ENCODE data around the gene PYY. TPM values are rescaled to one million over a fixed set of nuclear protein-coding genes. Genes with fewer than 3 reads are reported as not detected.

Gene PYY
- total RNA-seq, 1 experiment from 2014 or later = not detected

GRCh38 chr17:43913584-43913983 is 40.2 kb downstream of the PYY start:
- intact Hi-C loops (cut with micrococcal nuclease; ENCODE audit: unreplicated experiment) = loop anchor here (5.0 kb wide), 1 partner anchor 36 kb away; no protein-coding TSS in a partner anchor
- H3K4me3 ChIP-seq (ENCODE audit: low read depth, low read length) = no peak overlapping the region
- BruUV-seq (replicated peaks) = no TSS peak
- Mint-ChIP-seq H3K27me3 (ENCODE audit: insufficient read depth, unreplicated experiment) (no peaks in the 10 kb centered on the region), H3K9me3 (ENCODE audit: unreplicated experiment) (no peaks in the 10 kb centered on the region), H3K4me3 (ENCODE audit: unreplicated experiment) (no peak overlapping the region), H3K4me1 (ENCODE audit: low read depth, unreplicated experiment) (peaks cover 7% of the 10 kb centered on the region), H3K36me3 (ENCODE audit: insufficient read depth, unreplicated experiment) (no peaks in the 10 kb centered on the region), H3K27ac (ENCODE audit: unreplicated experiment) (no peak overlapping the region)
- CTCF ChIA-PET = interaction anchor here (1.6 kb wide), 1 partner anchor 31 kb away, joined by 4 read pairs; no protein-coding TSS in a partner anchor
- no peak for DNase-seq
- TF ChIP-seq CTCF (IDR thresholded peaks at IDR 0.05; ENCODE audit: insufficient read depth in 1 of 2, low read depth in 1 of 2, low read length in 1 of 2, severe bottlenecking in 1 of 2, unreplicated experiment in 1 of 2) = no peak
- no peaks in the 10 kb centered on the region for H3K36me3 ChIP-seq (ENCODE audit: control insufficient read depth, insufficient read depth, low read length)
- no peaks in the 10 kb centered on the region for H3K9me3 ChIP-seq
- no peaks in the 10 kb centered on the region for H3K27me3 ChIP-seq (replicated peaks; ENCODE audit: control insufficient read depth, insufficient read depth, low read length)
- H3K4me1 ChIP-seq = peaks cover 20% of the 10 kb centered on the region
- POLR2A ChIA-PET = no interaction called here

- Mint-ChIP-seq H3K27ac (ENCODE audit: unreplicated experiment) (no peak overlapping the region), H3K4me3 (ENCODE audit: unreplicated experiment) (no peak overlapping the region), H3K9me3 (ENCODE audit: unreplicated experiment) (no peaks in the 10 kb centered on the region), H3K36me3 (ENCODE audit: insufficient read depth, unreplicated experiment) (no peaks in the 10 kb centered on the region), H3K27me3 (ENCODE audit: insufficient read depth, unreplicated experiment) (no peaks in the 10 kb centered on the region), H3K4me1 (ENCODE audit: low read depth, unreplicated experiment) (peaks cover 7% of the 10 kb centered on the region)
- no peaks in the 10 kb centered on the region for H3K9me3 ChIP-seq
- no peaks in the 10 kb centered on the region for H3K27me3 ChIP-seq (replicated peaks; ENCODE audit: control insufficient read depth, insufficient read depth, low read length)
- no peak for TF ChIP-seq CTCF (IDR thresholded peaks at IDR 0.05; ENCODE audit: insufficient read depth in 1 of 2, low read depth in 1 of 2, low read length in 1 of 2, severe bottlenecking in 1 of 2, unreplicated experiment in 1 of 2)
- no peak for DNase-seq
- intact Hi-C loops (cut with micrococcal nuclease; ENCODE audit: unreplicated experiment) = loop anchor here (5.0 kb wide), 1 partner anchor 35 kb away; no protein-coding TSS in a partner anchor
- ChIA-PET CTCF (no interaction called here), POLR2A (no interaction called here)
- BruUV-seq (replicated peaks) = no TSS peak
- no peak overlapping the region for H3K4me3 ChIP-seq (ENCODE audit: low read depth, low read length)
- no peaks in the 10 kb centered on the region for H3K36me3 ChIP-seq (ENCODE audit: control insufficient read depth, insufficient read depth, low read length)
- H3K4me1 ChIP-seq = peaks cover 26% of the 10 kb centered on the region
Observed at GRCh38 chr17:43912635-43913304, 41.0 kb downstream of the PYY start.

GRCh38 chr17:43911904-43912303 is 41.8 kb downstream of the PYY start:
- Mint-ChIP-seq H3K36me3 (ENCODE audit: insufficient read depth, unreplicated experiment) (peaks cover 6% of the 10 kb centered on the region), H3K27ac (ENCODE audit: unreplicated experiment) (no peak overlapping the region), H3K9me3 (ENCODE audit: unreplicated experiment) (no peaks in the 10 kb centered on the region), H3K27me3 (ENCODE audit: insufficient read depth, unreplicated experiment) (no peaks in the 10 kb centered on the region), H3K4me1 (ENCODE audit: low read depth, unreplicated experiment) (peaks cover 7% of the 10 kb centered on the region), H3K4me3 (ENCODE audit: unreplicated experiment) (no peak overlapping the region)
- POLR2A ChIA-PET = no interaction called here
- no peaks in the 10 kb centered on the region for H3K36me3 ChIP-seq (ENCODE audit: control insufficient read depth, insufficient read depth, low read length)
- CTCF ChIA-PET = interaction anchor here (0.6 kb wide), 1 partner anchor 82 kb away, joined by 3 read pairs; no protein-coding TSS in a partner anchor
- no peak for DNase-seq
- no peak for TF ChIP-seq CTCF (IDR thresholded peaks at IDR 0.05; ENCODE audit: insufficient read depth in 1 of 2, low read depth in 1 of 2, low read length in 1 of 2, severe bottlenecking in 1 of 2, unreplicated experiment in 1 of 2)
- H3K4me1 ChIP-seq = peaks cover 27% of the 10 kb centered on the region
- intact Hi-C loops (cut with micrococcal nuclease; ENCODE audit: unreplicated experiment) = loop anchor here (5.0 kb wide), 1 partner anchor 35 kb away; no protein-coding TSS in a partner anchor
- no peaks in the 10 kb centered on the region for H3K9me3 ChIP-seq
- H3K4me3 ChIP-seq (ENCODE audit: low read depth, low read length) = no peak overlapping the region
- BruUV-seq (replicated peaks) = no TSS peak
- no peaks in the 10 kb centered on the region for H3K27me3 ChIP-seq (replicated peaks; ENCODE audit: control insufficient read depth, insufficient read depth, low read length)
